Keratinocyte (primary cell): ENCODE results near the gene CFAP58. TPM values are rescaled to one million over a fixed set of nuclear protein-coding genes. Genes with fewer than 3 reads are reported as not detected.

ENCODE experiments used
- DNase-seq: peaks from one replicate; pipeline ENCODE4 v3.0.0-alpha.2; 2011; ENCODE audit warnings: low read depth, missing footprints, low spot score
- FAIRE-seq: peaks from 2 replicates; lab custom pipeline; 2011; peaks lifted over from hg19 to GRCh38; lab: Jason Lieb, UNC
- H2AFZ ChIP-seq: 2 replicates; pipeline ENCODE4 v1.6.0; 2012; ENCODE audit warnings: low read length, control low read depth, inconsistent platforms; ENCODE audit not compliant: control insufficient read depth
- H3K27ac ChIP-seq: 2 replicates; pipeline ENCODE4 v1.5.1; 2011; ENCODE audit warnings: low read length; ENCODE audit not compliant: control insufficient read depth, insufficient read depth
- H3K27me3 ChIP-seq: 3 replicates; pipeline ENCODE4 v1.6.0; 2011; ENCODE audit warnings: low read length; ENCODE audit not compliant: control insufficient read depth, insufficient read depth; ENCODE audit errors: extremely low read depth
- H3K36me3 ChIP-seq, 2 experiments: 2 replicates in 1 of 2; 3 replicates in 1 of 2; pipeline ENCODE4 v1.5.1; 2011; ENCODE audit warnings: low read length in 2 of 2, mild to moderate bottlenecking in 1 of 2; ENCODE audit not compliant: control insufficient read depth in 2 of 2, insufficient read depth in 2 of 2; ENCODE audit errors: extremely low read depth in 1 of 2
- H3K4me1 ChIP-seq: 3 replicates; pipeline ENCODE4 v1.5.1; 2011; ENCODE audit warnings: low read length; ENCODE audit not compliant: control insufficient read depth, insufficient read depth; ENCODE audit errors: extremely low read depth
- H3K4me2 ChIP-seq: 3 replicates; pipeline ENCODE4 v1.6.0; 2011; ENCODE audit warnings: low read depth, low read length; ENCODE audit not compliant: control insufficient read depth, insufficient read depth; ENCODE audit errors: extremely low read depth
- H3K4me3 ChIP-seq, 3 experiments: fragments of 200-600 bp in 1 of 3; sonication (generic) in 1 of 3; 2 replicates in 2 of 3; 3 replicates in 1 of 3; pipeline ENCODE4 v1.5.1; 2011 to 2016; ENCODE audit warnings: low read length in 3 of 3, mild to moderate bottlenecking in 3 of 3, control low read depth in 2 of 3, inconsistent platforms in 1 of 3, low read depth in 1 of 3, mixed read lengths in 1 of 3, mixed run types in 1 of 3, moderate library complexity in 1 of 3; ENCODE audit not compliant: control insufficient read depth in 2 of 3, insufficient read depth in 2 of 3; ENCODE audit errors: extremely low read depth in 1 of 3
- H3K79me2 ChIP-seq: 2 replicates; pipeline ENCODE4 v1.6.0; 2012; ENCODE audit warnings: low read length; ENCODE audit not compliant: control insufficient read depth, insufficient read depth
- H3K9ac ChIP-seq: 3 replicates; pipeline ENCODE4 v1.6.0; 2011; ENCODE audit warnings: low read length; ENCODE audit not compliant: control insufficient read depth, insufficient read depth; ENCODE audit errors: extremely low read depth
- H3K9me1 ChIP-seq: 3 replicates; pipeline ENCODE4 v1.6.0; 2011; ENCODE audit warnings: low read length; ENCODE audit not compliant: control insufficient read depth, insufficient read depth; ENCODE audit errors: extremely low read depth
- H3K9me3 ChIP-seq: 2 replicates; pipeline ENCODE4 v1.5.1; 2012; ENCODE audit warnings: low read depth, low read length; ENCODE audit not compliant: control insufficient read depth
- H4K20me1 ChIP-seq: 3 replicates; pipeline ENCODE4 v1.6.0; 2011; ENCODE audit warnings: low read length; ENCODE audit not compliant: control insufficient read depth, insufficient read depth; ENCODE audit errors: extremely low read depth
- CTCF ChIP-seq, 3 experiments: IDR thresholded peaks in 1 of 3; conservative IDR thresholded peaks in 1 of 3; optimal IDR thresholded peaks in 1 of 3; 2 replicates in 2 of 3; 3 replicates in 1 of 3; pipeline versions ENCODE3 to v1.5.1; 2011; ENCODE audit warnings: low read length in 3 of 3, mild to moderate bottlenecking in 3 of 3, moderate library complexity in 2 of 3, control low read depth in 1 of 3, inconsistent platforms in 1 of 3; ENCODE audit not compliant: insufficient read depth in 2 of 3; ENCODE audit errors: extremely low read depth in 1 of 3
- EZH2 ChIP-seq: IDR thresholded peaks from one replicate; pipeline ENCODE4 v1.6.1; 2012; ENCODE audit warnings: inconsistent platforms, mild to moderate bottlenecking, low read length, moderate library complexity
- dilution Hi-C: fragments of 300-500 bp; cut with MboI; formaldehyde crosslinking; loops from one replicate; pipeline ENCODE4 v1.7.0; 2020; ENCODE audit warnings: low sequenced_read_pairs; ENCODE audit not compliant: extremely low pct_ligation_motif_present
- polyA plus RNA-seq, 5 experiments: library from polyadenylated mRNA; depleted of rRNA in 3 of 5; stranded (reverse) in 3 of 5; stranded (forward) in 1 of 5; unstranded in 1 of 5; fragments of >200 nt; gene quantifications; 1 replicate in 1 of 5; 2 replicates in 3 of 5; 3 replicates in 1 of 5; pipeline versions ENCODE4 v1.2.1 to v1.2.3, GENCODE V29; 2011 to 2012; ENCODE audit warnings: missing spikeins in 2 of 5, low read depth in 1 of 5, low replicate concordance in 1 of 5

Gene CFAP58
- polyA plus RNA-seq, 1 donor (not counting 4 experiments of a cell fraction or from before 2014, with no cell fraction given) = 2.3 TPM

GRCh38 chr10:104480797-104481196 is 127.2 kb downstream of the CFAP58 start:
- TF ChIP-seq EZH2 (no peak), CTCF (optimal IDR thresholded peaks at IDR 0.05 in 1 of 3, IDR thresholded peaks at IDR 0.05 in 1 of 3, conservative IDR thresholded peaks at IDR 0.05 in 1 of 3; ENCODE audit: extremely low read depth in 1 of 3, insufficient read depth in 2 of 3, low read length in 3 of 3) (no peak)
- dilution Hi-C loops = no loop called here

GRCh38 chr10:104483582-104483981 is 129.9 kb downstream of the CFAP58 start:
- no peak for TF ChIP-seq EZH2
- no peak for TF ChIP-seq CTCF (optimal IDR thresholded peaks at IDR 0.05 in 1 of 3, IDR thresholded peaks at IDR 0.05 in 1 of 3, conservative IDR thresholded peaks at IDR 0.05 in 1 of 3; ENCODE audit: extremely low read depth in 1 of 3, insufficient read depth in 2 of 3, low read length in 3 of 3)
- Histone ChIP-seq H2AFZ (no peak overlapping the region), H3K9me1 (no peaks in the 10 kb centered on the region), H3K27ac (no peak overlapping the region), H3K4me2 (no peak overlapping the region), H3K9ac (no peak overlapping the region), H3K36me3 (no peaks in the 10 kb centered on the region), H3K4me3 (no peak overlapping the region), H3K79me2 (no peaks in the 10 kb centered on the region), H3K9me3 (no peaks in the 10 kb centered on the region), H4K20me1 (no peaks in the 10 kb centered on the region), H3K4me1 (no peaks in the 10 kb centered on the region), H3K27me3 (no peaks in the 10 kb centered on the region)
- dilution Hi-C loops = no loop called here
- FAIRE-seq = no peak
- DNase-seq = no peak

More at GRCh38 chr10:104480797-104481196, 127.2 kb downstream of the CFAP58 start:
- no peak for DNase-seq
- Histone ChIP-seq H3K27ac (no peak overlapping the region), H4K20me1 (no peaks in the 10 kb centered on the region), H3K4me1 (no peaks in the 10 kb centered on the region), H3K4me2 (no peak overlapping the region), H3K4me3 (no peak overlapping the region), H2AFZ (no peak overlapping the region), H3K9me1 (no peaks in the 10 kb centered on the region), H3K27me3 (no peaks in the 10 kb centered on the region), H3K36me3 (no peaks in the 10 kb centered on the region), H3K79me2 (no peaks in the 10 kb centered on the region), H3K9ac (no peak overlapping the region), H3K9me3 (no peaks in the 10 kb centered on the region)
- no peak for FAIRE-seq
